H9 (cell line): Measurements from ENCODE around the gene MTG2. TPM values are rescaled to one million over a fixed set of nuclear protein-coding genes. Genes with fewer than 3 reads are reported as not detected.

Source experiments
- DNase-seq: peaks from one replicate; pipeline ENCODE4 v3.0.0-alpha.2; 2017
- H2AFZ ChIP-seq: one replicate; pipeline ENCODE4 v1.6.1; 2013; ENCODE audit warnings: mild to moderate bottlenecking, low read length, control low read depth, moderate library complexity
- H2AK5ac ChIP-seq: 2 replicates; pipeline ENCODE4 v1.6.1; 2013; ENCODE audit warnings: low read length, control low read depth, mixed read lengths; ENCODE audit not compliant: insufficient read length
- H2BK120ac ChIP-seq: one replicate; pipeline ENCODE4 v1.6.1; 2013; ENCODE audit warnings: low read depth, mild to moderate bottlenecking, low read length, control low read depth, inconsistent platforms; ENCODE audit not compliant: poor library complexity, severe bottlenecking
- H2BK12ac ChIP-seq: 2 replicates; pipeline ENCODE4 v1.6.1; 2013; ENCODE audit warnings: low read length, control low read depth, mixed read lengths, low read depth; ENCODE audit not compliant: insufficient read length
- H2BK15ac ChIP-seq: 2 replicates; pipeline ENCODE4 v1.6.1; 2013; ENCODE audit warnings: low read depth, low read length, control low read depth
- H2BK20ac ChIP-seq: one replicate; pipeline ENCODE4 v1.6.1; 2013; ENCODE audit warnings: low read depth, mild to moderate bottlenecking, low read length, control low read depth, inconsistent platforms; ENCODE audit not compliant: poor library complexity, severe bottlenecking
- H2BK5ac ChIP-seq: 2 replicates; pipeline ENCODE4 v1.6.1; 2013; ENCODE audit warnings: low read length, control low read depth, mixed read lengths; ENCODE audit not compliant: insufficient read length
- H3K14ac ChIP-seq: 2 replicates; pipeline ENCODE4 v1.6.1; 2013; ENCODE audit warnings: low read length, control low read depth; ENCODE audit not compliant: insufficient read depth
- H3K18ac ChIP-seq: 2 replicates; pipeline ENCODE4 v1.6.1; 2013; ENCODE audit warnings: low read depth, mild to moderate bottlenecking, mixed read lengths, low read length, control low read depth; ENCODE audit not compliant: insufficient read length
- H3K23ac ChIP-seq: 2 replicates; pipeline ENCODE4 v1.6.1; 2013; ENCODE audit warnings: low read length, control low read depth, mixed read lengths, low read depth; ENCODE audit not compliant: insufficient read length
- H3K23me2 ChIP-seq: 2 replicates; pipeline ENCODE4 v1.6.1; 2013; ENCODE audit warnings: low read depth, mild to moderate bottlenecking, mixed read lengths, low read length, control low read depth; ENCODE audit not compliant: insufficient read length, poor library complexity, severe bottlenecking
- H3K27ac ChIP-seq: 2 replicates; pipeline ENCODE4 v1.5.1; 2013; ENCODE audit warnings: low read length, control low read depth, mixed read lengths, low read depth; ENCODE audit not compliant: insufficient read length
- H3K27me3 ChIP-seq: 2 replicates; pipeline ENCODE4 v1.6.1; 2013; ENCODE audit warnings: low read length, control low read depth, inconsistent platforms; ENCODE audit not compliant: insufficient read depth
- H3K4ac ChIP-seq: 2 replicates; pipeline ENCODE4 v1.6.1; 2013; ENCODE audit warnings: low read depth, mild to moderate bottlenecking, control low read depth, inconsistent platforms, low read length, moderate library complexity
- H3K4me1 ChIP-seq: 2 replicates; pipeline ENCODE4 v1.6.1; 2013; ENCODE audit warnings: low read length, control low read depth, inconsistent platforms; ENCODE audit not compliant: insufficient read depth
- H3K4me2 ChIP-seq: 2 replicates; pipeline ENCODE4 v1.6.1; 2013; ENCODE audit warnings: low read length, control low read depth, mixed read lengths; ENCODE audit not compliant: insufficient read length, insufficient read depth
- H3K56ac ChIP-seq: 2 replicates; pipeline ENCODE4 v1.6.1; 2013; ENCODE audit warnings: low read depth, mild to moderate bottlenecking, mixed read lengths, low read length, control low read depth; ENCODE audit not compliant: insufficient read length
- H3K79me1 ChIP-seq: 2 replicates; pipeline ENCODE4 v1.6.1; 2013; ENCODE audit warnings: low read depth, mild to moderate bottlenecking, moderate library complexity, low read length, control low read depth, inconsistent platforms; ENCODE audit not compliant: insufficient read depth, poor library complexity, severe bottlenecking
- H3K79me2 ChIP-seq: 2 replicates; pipeline ENCODE4 v1.6.1; 2013; ENCODE audit warnings: low read length, control low read depth, inconsistent platforms; ENCODE audit not compliant: insufficient read depth
- H3K9ac ChIP-seq: 2 replicates; pipeline ENCODE4 v1.6.1; 2013; ENCODE audit warnings: low read length, control low read depth, mixed read lengths; ENCODE audit not compliant: insufficient read length; ENCODE audit errors: extremely low read depth
- H3K9me3 ChIP-seq: one replicate; pipeline ENCODE4 v1.6.1; 2013; ENCODE audit warnings: low read depth, low read length, inconsistent platforms; ENCODE audit not compliant: control insufficient read depth
- H3T11ph ChIP-seq: one replicate; pipeline ENCODE4 v1.6.1; 2013; ENCODE audit warnings: mild to moderate bottlenecking, low read length, control low read depth, inconsistent platforms
- H4K20me1 ChIP-seq: one replicate; pipeline ENCODE4 v1.6.1; 2013; ENCODE audit not compliant: control insufficient read depth, insufficient read length, insufficient read depth
- H4K5ac ChIP-seq: 2 replicates; pipeline ENCODE4 v1.6.1; 2013; ENCODE audit warnings: low read depth, mild to moderate bottlenecking, mixed read lengths, low read length, control low read depth; ENCODE audit not compliant: insufficient read length
- H4K8ac ChIP-seq: replicated peaks from 2 replicates; pipeline ENCODE4 v1.6.1; 2013; ENCODE audit warnings: low read length, control low read depth, mixed read lengths, low read depth; ENCODE audit not compliant: insufficient read length
- H4K91ac ChIP-seq: 2 replicates; pipeline ENCODE4 v1.6.1; 2013; ENCODE audit warnings: low read depth, mild to moderate bottlenecking, moderate library complexity, mixed read lengths, low read length, control low read depth; ENCODE audit not compliant: insufficient read length
- H3K27ac Mint-ChIP-seq, 3 experiments: 2 replicates in 2 of 3; 3 replicates in 1 of 3; pipeline ENCODE4 v1.8.0; 2020 to 2021; ENCODE audit warnings: mixed read lengths in 3 of 3, mild to moderate bottlenecking in 1 of 3, moderate library complexity in 1 of 3
- H3K27me3 Mint-ChIP-seq: 2 replicates; pipeline ENCODE4 v1.8.0; 2021; ENCODE audit warnings: low read depth, mild to moderate bottlenecking, moderate library complexity, mixed read lengths
- H3K36me3 Mint-ChIP-seq, 3 experiments: 2 replicates in 2 of 3; 3 replicates in 1 of 3; pipeline ENCODE4 v1.8.0; 2020 to 2021; ENCODE audit warnings: low read depth in 3 of 3, mixed read lengths in 3 of 3; ENCODE audit not compliant: insufficient read depth in 1 of 3
- H3K4me1 Mint-ChIP-seq, 2 experiments: 2 replicates each; pipeline ENCODE4 v1.8.0; 2020; ENCODE audit warnings: mixed read lengths in 2 of 2
- H3K4me3 Mint-ChIP-seq, 2 experiments: 2 replicates in 1 of 2; 3 replicates in 1 of 2; pipeline ENCODE4 v1.8.0; 2020 to 2021; ENCODE audit warnings: mild to moderate bottlenecking in 2 of 2, mixed read lengths in 2 of 2, moderate library complexity in 1 of 2
- H3K9me3 Mint-ChIP-seq, 2 experiments: 2 replicates in 1 of 2; 3 replicates in 1 of 2; pipeline ENCODE4 v1.8.0; 2020; ENCODE audit warnings: mild to moderate bottlenecking in 2 of 2, mixed read lengths in 2 of 2, moderate library complexity in 1 of 2
- WGBS: extraction: QIAGEN DNeasy Blood & Tissue Kit; methylation state at CpG from one replicate; pipeline ENCODE4 v1.1.7; 2013; ENCODE audit warnings: missing lambda C conversion rate, low lambda C conversion rate, mixed read lengths; ENCODE audit not compliant: insufficient read length; ENCODE audit errors: extremely low coverage; 5-methylcytosine and 5-hydroxymethylcytosine counted together
- total RNA-seq: library from RNA; stranded (reverse); gene quantifications from 2 replicates; pipeline ENCODE4 v1.2.1, GENCODE V29; 2021
- TF ChIP-seq, protein P1 (sequence below): fragments of 200-600 bp; sonication (generic); conservative IDR thresholded peaks from 3 replicates; pipeline ENCODE4 v1.8.0; 2021; ENCODE audit warnings: antibody characterized with exemption, mild to moderate bottlenecking

The MTG2 gene
- total RNA-seq, 1 experiment from 2014 or later: 25.1 TPM

DNA sequence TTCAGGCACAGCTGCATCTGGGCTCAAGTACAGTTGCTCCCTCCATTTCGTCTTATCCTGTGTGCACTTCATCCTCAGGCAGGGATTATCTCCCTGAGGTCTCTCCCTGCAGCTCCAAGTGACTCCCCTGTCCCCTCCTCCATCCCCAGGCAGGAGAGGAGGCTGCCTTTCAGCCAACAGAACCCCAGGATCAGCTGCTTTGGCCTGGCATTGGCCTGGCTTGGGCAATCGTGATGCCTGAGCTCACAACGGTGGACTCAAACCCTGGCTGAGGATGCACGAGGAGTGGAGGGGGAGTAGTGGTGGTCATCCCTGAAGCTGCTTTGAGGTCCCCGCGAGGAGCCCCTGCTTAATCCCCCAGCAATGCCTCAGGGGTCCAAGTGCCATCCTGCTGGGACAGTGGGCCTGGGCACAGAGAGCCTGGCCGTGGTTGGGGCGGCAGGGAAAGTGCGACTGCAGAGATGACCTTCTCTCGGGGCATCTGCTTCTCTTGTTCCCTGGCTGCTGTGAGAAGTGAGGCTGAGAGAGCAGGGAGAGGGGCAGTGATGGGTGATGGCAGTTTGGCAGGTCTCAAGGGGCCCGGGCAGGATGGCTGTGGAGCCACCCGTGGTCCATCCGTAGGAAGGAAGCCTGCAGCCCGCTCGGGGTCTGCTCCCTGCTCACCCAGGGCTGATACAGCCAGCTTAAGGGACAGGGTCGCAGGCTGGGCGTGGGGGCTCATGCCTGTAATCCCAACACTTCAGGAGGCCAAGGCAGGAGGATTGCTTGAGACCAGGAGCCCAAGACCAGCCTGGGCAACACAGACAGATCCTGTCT lies 43.2 kb downstream of the MTG2 start:
- no peak overlapping the region for H2BK5ac ChIP-seq
- no peak overlapping the region for H3K56ac ChIP-seq
- H4K20me1 ChIP-seq: no peaks in the 10 kb centered on the region
- Mint-ChIP-seq H3K4me3 (no peak overlapping the region), H3K27me3 (peaks cover 54% of the 10 kb centered on the region), H3K4me1 (peaks cover 8 to 9% of the 10 kb centered on the region in 2 experiments), H3K27ac (no peak overlapping the region), H3K36me3 (no peaks in the 10 kb centered on the region), H3K9me3 (no peaks in the 10 kb centered on the region)
- H3K27ac ChIP-seq: no peak overlapping the region
- H3K9ac ChIP-seq: no peak overlapping the region
- no CpG with 5 or more reads among the region's 17 CpGs for WGBS
- no peak overlapping the region for H2AK5ac ChIP-seq
- H2BK120ac ChIP-seq: no peak overlapping the region
- H3K4me1 ChIP-seq: no peaks in the 10 kb centered on the region; the same call in 1 of the 2 replicates
- no peak overlapping the region for H3T11ph ChIP-seq
- TF ChIP-seq, protein P1, sequence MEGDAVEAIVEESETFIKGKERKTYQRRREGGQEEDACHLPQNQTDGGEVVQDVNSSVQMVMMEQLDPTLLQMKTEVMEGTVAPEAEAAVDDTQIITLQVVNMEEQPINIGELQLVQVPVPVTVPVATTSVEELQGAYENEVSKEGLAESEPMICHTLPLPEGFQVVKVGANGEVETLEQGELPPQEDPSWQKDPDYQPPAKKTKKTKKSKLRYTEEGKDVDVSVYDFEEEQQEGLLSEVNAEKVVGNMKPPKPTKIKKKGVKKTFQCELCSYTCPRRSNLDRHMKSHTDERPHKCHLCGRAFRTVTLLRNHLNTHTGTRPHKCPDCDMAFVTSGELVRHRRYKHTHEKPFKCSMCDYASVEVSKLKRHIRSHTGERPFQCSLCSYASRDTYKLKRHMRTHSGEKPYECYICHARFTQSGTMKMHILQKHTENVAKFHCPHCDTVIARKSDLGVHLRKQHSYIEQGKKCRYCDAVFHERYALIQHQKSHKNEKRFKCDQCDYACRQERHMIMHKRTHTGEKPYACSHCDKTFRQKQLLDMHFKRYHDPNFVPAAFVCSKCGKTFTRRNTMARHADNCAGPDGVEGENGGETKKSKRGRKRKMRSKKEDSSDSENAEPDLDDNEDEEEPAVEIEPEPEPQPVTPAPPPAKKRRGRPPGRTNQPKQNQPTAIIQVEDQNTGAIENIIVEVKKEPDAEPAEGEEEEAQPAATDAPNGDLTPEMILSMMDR: no peak
- H3K18ac ChIP-seq: no peak overlapping the region
- H2BK20ac ChIP-seq: no peak overlapping the region
- H3K23me2 ChIP-seq: peaks cover 2% of the 10 kb centered on the region
- H3K14ac ChIP-seq: no peak overlapping the region; the same call in 1 of the 2 replicates
- H2BK15ac ChIP-seq: no peak overlapping the region
- no peaks in the 10 kb centered on the region for H3K79me1 ChIP-seq
- peaks cover 7% of the 10 kb centered on the region; the same call in 1 of the 2 replicates for H3K27me3 ChIP-seq
- no peak overlapping the region for H4K91ac ChIP-seq
- H3K23ac ChIP-seq: no peak overlapping the region
- H2AFZ ChIP-seq: no peak overlapping the region
- H4K5ac ChIP-seq: no peak overlapping the region
- no peak overlapping the region for H3K4ac ChIP-seq
- H3K9me3 ChIP-seq: no peaks in the 10 kb centered on the region
- no peak overlapping the region for H2BK12ac ChIP-seq
- H3K79me2 ChIP-seq: no peaks in the 10 kb centered on the region
- H4K8ac ChIP-seq: no peak overlapping the region
- H3K4me2 ChIP-seq: no peak overlapping the region
- DNase-seq: no peak
